ENCODE data around the gene LSM10.

Gene LSM10

GRCh38 chr1:36369061-36369861, 28.4 kb downstream of the LSM10 start:
- TF ChIP-seq HDGF (IDR thresholded peaks at IDR 0.05; ENCODE audit: borderline replicate concordance) (no peak), L3MBTL2 (conservative IDR thresholded peaks at IDR 0.05) (no peak), BHLHE40 (IDR thresholded peaks at IDR 0.05; ENCODE audit: borderline replicate concordance) (no peak), NFRKB (IDR thresholded peaks at IDR 0.05) (no peak)
- ChIA-PET POLR2A (interaction anchor here (2.6 kb wide), 1 partner anchor 18 kb away, joined by 14 read pairs; no protein-coding TSS in a partner anchor), CTCF (interaction anchor here (0.6 to 1.8 kb wide), 8 partner anchors 9 to 361 kb away, joined by 3 to 9 read pairs (median 3); partner anchors contain the start of genes EVA1B and TRAPPC3)
- peak; percentile 85 for DNase-seq (ENCODE audit: extremely low spot score)

GRCh38 chr1:36367798-36368197, 29.9 kb downstream of the LSM10 start:
- no peak for DNase-seq (ENCODE audit: extremely low spot score)
- TF ChIP-seq SUZ12 (IDR thresholded peaks at IDR 0.05): no peak
- no peak for TF ChIP-seq FOXK2 (IDR thresholded peaks at IDR 0.05)
- no peak for TF ChIP-seq FOXM1 (IDR thresholded peaks at IDR 0.05; ENCODE audit: borderline replicate concordance)
- ChIA-PET CTCF (interaction anchor here (0.6 to 1.0 kb wide), 5 partner anchors 22 to 219 kb away, joined by 3 read pairs; partner anchors contain the start of gene TRAPPC3), POLR2A (interaction anchor here (2.6 kb wide), 1 partner anchor 19 kb away, joined by 14 read pairs; no protein-coding TSS in a partner anchor)

- TF ChIP-seq PKNOX1 (IDR thresholded peaks at IDR 0.05) (no peak), ZNF384 (IDR thresholded peaks at IDR 0.05) (no peak), SUZ12 (IDR thresholded peaks at IDR 0.05) (no peak), CTBP1 (IDR thresholded peaks at IDR 0.05; ENCODE audit: borderline replicate concordance) (no peak), ELF4 (IDR thresholded peaks at IDR 0.05) (no peak), FOXA1 (IDR thresholded peaks at IDR 0.05) (no peak), FOXM1 (IDR thresholded peaks at IDR 0.05; ENCODE audit: borderline replicate concordance) (no peak), FOXK2 (IDR thresholded peaks at IDR 0.05) (no peak)
- CTCF ChIA-PET: interaction anchor here (0.6 to 0.9 kb wide), 3 partner anchors 24 to 135 kb away, joined by 3 to 4 read pairs (median 3); no protein-coding TSS in a partner anchor
- DNase-seq (ENCODE audit: extremely low spot score): no peak
- POLR2A ChIA-PET: no interaction called here
Observed at GRCh38 chr1:36367066-36367465, 30.6 kb downstream of the LSM10 start.

GRCh38 chr1:36366091-36366661, 31.5 kb downstream of the LSM10 start:
- CTCF ChIA-PET: no interaction called here

GRCh38 chr1:36365381-36365780, 32.3 kb downstream of the LSM10 start:
- TF ChIP-seq FOXA1 (IDR thresholded peaks at IDR 0.05): no peak
- CTCF ChIA-PET: no interaction called here
- POLR2A ChIA-PET: no interaction called here
- no peak for DNase-seq (ENCODE audit: extremely low spot score)

More at GRCh38 chr1:36366091-36366661, 31.5 kb downstream of the LSM10 start:
- DNase-seq (ENCODE audit: extremely low spot score): no peak
- POLR2A ChIA-PET: no interaction called here
- TF ChIP-seq LEF1 (IDR thresholded peaks at IDR 0.05; ENCODE audit: borderline replicate concordance) (no peak), L3MBTL2 (conservative IDR thresholded peaks at IDR 0.05) (no peak), FOXM1 (IDR thresholded peaks at IDR 0.05; ENCODE audit: borderline replicate concordance) (no peak), FOXA1 (IDR thresholded peaks at IDR 0.05) (no peak), ZNF384 (IDR thresholded peaks at IDR 0.05) (no peak), HDGF (IDR thresholded peaks at IDR 0.05; ENCODE audit: borderline replicate concordance) (no peak), PKNOX1 (IDR thresholded peaks at IDR 0.05) (no peak), SP1 (IDR thresholded peaks at IDR 0.05) (no peak), TARDBP (IDR thresholded peaks at IDR 0.05) (no peak), BHLHE40 (IDR thresholded peaks at IDR 0.05; ENCODE audit: borderline replicate concordance) (no peak), CTBP1 (IDR thresholded peaks at IDR 0.05; ENCODE audit: borderline replicate concordance) (no peak), NFRKB (IDR thresholded peaks at IDR 0.05) (no peak), ELF4 (IDR thresholded peaks at IDR 0.05) (no peak), ARNT (IDR thresholded peaks at IDR 0.05) (no peak), FOXK2 (IDR thresholded peaks at IDR 0.05) (no peak), SUZ12 (IDR thresholded peaks at IDR 0.05) (no peak)

- ChIA-PET POLR2A (interaction anchor here (1.8 kb wide), 1 partner anchor 27 kb away, joined by 6 read pairs; no protein-coding TSS in a partner anchor), CTCF (interaction anchor here (0.8 to 1.3 kb wide), 2 partner anchors 9 kb away, joined by 3 to 4 read pairs; no protein-coding TSS in a partner anchor)
- TF ChIP-seq FOXA1 (IDR thresholded peaks at IDR 0.05) (no peak), ELF4 (IDR thresholded peaks at IDR 0.05) (no peak), ZNF384 (IDR thresholded peaks at IDR 0.05) (no peak), LEF1 (IDR thresholded peaks at IDR 0.05; ENCODE audit: borderline replicate concordance) (no peak), SUZ12 (IDR thresholded peaks at IDR 0.05) (no peak)
- no peak for DNase-seq (ENCODE audit: extremely low spot score)
Observed at GRCh38 chr1:36359911-36360550, 37.7 kb downstream of the LSM10 start.

GRCh38 chr1:36359383-36359782, 38.3 kb downstream of the LSM10 start:
- ChIA-PET POLR2A (interaction anchor here (1.8 kb wide), 1 partner anchor 28 kb away, joined by 6 read pairs; no protein-coding TSS in a partner anchor), CTCF (no interaction called here)
- DNase-seq (ENCODE audit: extremely low spot score): no peak
- TF ChIP-seq L3MBTL2 (conservative IDR thresholded peaks at IDR 0.05) (no peak), SP1 (IDR thresholded peaks at IDR 0.05) (no peak), ARNT (IDR thresholded peaks at IDR 0.05) (no peak), PKNOX1 (IDR thresholded peaks at IDR 0.05) (no peak), NFRKB (IDR thresholded peaks at IDR 0.05) (no peak), LEF1 (IDR thresholded peaks at IDR 0.05; ENCODE audit: borderline replicate concordance) (no peak), ELF4 (IDR thresholded peaks at IDR 0.05) (no peak), HDGF (IDR thresholded peaks at IDR 0.05; ENCODE audit: borderline replicate concordance) (no peak), FOXK2 (IDR thresholded peaks at IDR 0.05) (no peak), FOXM1 (IDR thresholded peaks at IDR 0.05; ENCODE audit: borderline replicate concordance) (no peak), BHLHE40 (IDR thresholded peaks at IDR 0.05; ENCODE audit: borderline replicate concordance) (no peak), SUZ12 (IDR thresholded peaks at IDR 0.05) (no peak), ZNF384 (IDR thresholded peaks at IDR 0.05) (no peak), CTBP1 (IDR thresholded peaks at IDR 0.05; ENCODE audit: borderline replicate concordance) (no peak), FOXA1 (IDR thresholded peaks at IDR 0.05) (no peak), TARDBP (IDR thresholded peaks at IDR 0.05) (no peak)

Measured in HEK293T (cell line).